Activated CD8-positive, alpha-beta T cell treated with anti-CD3 and anti-CD28 coated beads for 36 hours (primary cell): ENCODE data around the gene ZNF629. TPM values are rescaled to one million over a fixed set of nuclear protein-coding genes. Genes with fewer than 3 reads are reported as not detected.

Experiments
- ATAC-seq: fragments of 200-7000 bp; cut with Tn5 transposase; one replicate; pipeline ENCODE4 v1.10.0; 2021; ENCODE audit warnings: mild to moderate bottlenecking, moderate library complexity
- CTCF ChIA-PET: fragments of 350-600 bp; sonication (Branson Sonifier 250); formaldehyde crosslinking; loops from one replicate; lab custom pipeline; 2021; ENCODE audit warnings: antibody characterized with exemption; lab: Charles Lee
- POLR2A ChIA-PET: fragments of 350-600 bp; sonication (Branson Sonifier 250); formaldehyde crosslinking; loops from one replicate; lab custom pipeline; 2021; ENCODE audit warnings: antibody characterized with exemption; lab: Charles Lee
- DNase-seq: peaks from one replicate; pipeline ENCODE4 v3.0.0-alpha.2; 2020
- H3K27ac Mint-ChIP-seq: one replicate; pipeline ENCODE4 v1.8.0; 2021; ENCODE audit warnings: mild to moderate bottlenecking, mixed read lengths
- H3K27me3 Mint-ChIP-seq: one replicate; pipeline ENCODE4 v1.8.0; 2021; ENCODE audit warnings: mixed read lengths
- H3K36me3 Mint-ChIP-seq: one replicate; pipeline ENCODE4 v1.8.0; 2021; ENCODE audit warnings: low read depth, mixed read lengths
- H3K4me1 Mint-ChIP-seq: one replicate; pipeline ENCODE4 v1.8.0; 2021; ENCODE audit warnings: low read depth, mixed read lengths
- H3K4me3 Mint-ChIP-seq: one replicate; pipeline ENCODE4 v1.8.0; 2021; ENCODE audit warnings: mild to moderate bottlenecking, moderate library complexity, mixed read lengths
- H3K9me3 Mint-ChIP-seq: one replicate; pipeline ENCODE4 v1.8.0; 2021; ENCODE audit warnings: mixed read lengths
- CTCF ChIP-seq: fragments of 200-600 bp; IDR thresholded peaks from one replicate; pipeline ENCODE4 v1.8.0; 2022; ENCODE audit warnings: antibody characterized with exemption, mild to moderate bottlenecking
- intact Hi-C: fragments of 100-400 bp; cut with micrococcal nuclease; formaldehyde crosslinking; loops from one replicate; pipeline ENCODE4 v1.10.0; 2022
- total RNA-seq, 2 experiments: library from RNA; stranded (reverse); gene quantifications; one replicate each; pipeline ENCODE4 v1.2.3, GENCODE V29; 2021

Gene ZNF629
- total RNA-seq, 2 experiments from 2014 or later: 2.8 to 3.2 TPM

- ATAC-seq (peak; percentile 57), DNase-seq (peak; percentile 77)
- CTCF ChIA-PET: interaction anchor here (2.8 kb wide), 1 partner anchor 53 kb away, joined by 10 read pairs; no protein-coding TSS in a partner anchor
- no peak for TF ChIP-seq CTCF
- POLR2A ChIA-PET: interaction anchor here (0.7 kb wide), 1 partner anchor 14 kb away, joined by 3 read pairs; no protein-coding TSS in a partner anchor
- Mint-ChIP-seq H3K4me1 (peaks cover 21% of the 10 kb centered on the region), H3K4me3 (peak overlapping the region; percentile 93), H3K9me3 (no peaks in the 10 kb centered on the region), H3K36me3 (peaks cover 28% of the 10 kb centered on the region), H3K27me3 (no peaks in the 10 kb centered on the region), H3K27ac (peak overlapping the region; percentile 82)
- intact Hi-C loops: loop anchor here (10.0 kb wide), 1 partner anchor 47 kb away; no protein-coding TSS in a partner anchor
Measured at GRCh38 chr16:30761427-30761927, 25.5 kb downstream of the ZNF629 start.

GRCh38 chr16:30760577-30761426 lies 26.2 kb downstream of the ZNF629 start:
- H3K27me3 Mint-ChIP-seq: no peaks in the 10 kb centered on the region
- DNase-seq (no peak), ATAC-seq (no peak)
- intact Hi-C loops: loop anchor here (10.0 kb wide), 1 partner anchor 46 kb away; no protein-coding TSS in a partner anchor
- H3K4me1 Mint-ChIP-seq: peaks cover 21% of the 10 kb centered on the region
- ChIA-PET CTCF (interaction anchor here (1.3 to 2.8 kb wide), 2 partner anchors 54 to 180 kb away, joined by 4 to 10 read pairs; no protein-coding TSS in a partner anchor), POLR2A (interaction anchor here (1.0 to 1.6 kb wide), 7 partner anchors 9 to 62 kb away, joined by 3 to 7 read pairs (median 6); partner anchors contain the start of gene SRCAP)
- peak overlapping the region; percentile 82 for H3K27ac Mint-ChIP-seq
- H3K36me3 Mint-ChIP-seq: peaks cover 24% of the 10 kb centered on the region
- no peak for TF ChIP-seq CTCF
- H3K4me3 Mint-ChIP-seq: peak overlapping the region; percentile 93
- H3K9me3 Mint-ChIP-seq: no peaks in the 10 kb centered on the region

- no peaks in the 10 kb centered on the region for H3K27me3 Mint-ChIP-seq
- intact Hi-C loops: loop anchor here (10.0 kb wide), 1 partner anchor 45 kb away; no protein-coding TSS in a partner anchor
- no peak overlapping the region for H3K4me3 Mint-ChIP-seq
- ChIA-PET CTCF (interaction anchor here (1.0 to 2.8 kb wide), 3 partner anchors 54 to 181 kb away, joined by 3 to 10 read pairs (median 4); no protein-coding TSS in a partner anchor), POLR2A (interaction anchor here (0.9 to 1.6 kb wide), 8 partner anchors 8 to 61 kb away, joined by 3 to 7 read pairs (median 6); partner anchors contain the start of gene SRCAP)
- peaks cover 21% of the 10 kb centered on the region for H3K4me1 Mint-ChIP-seq
- H3K27ac Mint-ChIP-seq: no peak overlapping the region
- no peak for TF ChIP-seq CTCF
- DNase-seq (no peak), ATAC-seq (no peak)
- no peaks in the 10 kb centered on the region for H3K9me3 Mint-ChIP-seq
- peaks cover 18% of the 10 kb centered on the region for H3K36me3 Mint-ChIP-seq
Measured at GRCh38 chr16:30760001-30760559, 26.9 kb downstream of the ZNF629 start.

- H3K4me1 Mint-ChIP-seq: peaks cover 21% of the 10 kb centered on the region
- intact Hi-C loops: no loop called here
- DNase-seq (no peak), ATAC-seq (no peak)
- CTCF ChIA-PET: interaction anchor here (1.0 to 2.8 kb wide), 2 partner anchors 55 to 66 kb away, joined by 3 to 10 read pairs; no protein-coding TSS in a partner anchor
- no peak overlapping the region for H3K4me3 Mint-ChIP-seq
- TF ChIP-seq CTCF: no peak
- POLR2A ChIA-PET: interaction anchor here (0.9 to 1.6 kb wide), 4 partner anchors 9 to 32 kb away, joined by 3 to 6 read pairs (median 5); no protein-coding TSS in a partner anchor
- peaks cover 16% of the 10 kb centered on the region for H3K36me3 Mint-ChIP-seq
- no peaks in the 10 kb centered on the region for H3K9me3 Mint-ChIP-seq
- no peaks in the 10 kb centered on the region for H3K27me3 Mint-ChIP-seq
- H3K27ac Mint-ChIP-seq: no peak overlapping the region
Measured at GRCh38 chr16:30758988-30759491, 28.0 kb downstream of the ZNF629 start.
